H9 (cell line): ENCODE measurements around the gene OXCT2. TPM values are rescaled to one million over a fixed set of nuclear protein-coding genes. Genes with fewer than 3 reads are reported as not detected.

ENCODE experiments used
- DNase-seq: peaks from one replicate; pipeline ENCODE4 v3.0.0-alpha.2; 2017
- H2AFZ ChIP-seq: one replicate; pipeline ENCODE4 v1.6.1; 2013; ENCODE audit warnings: mild to moderate bottlenecking, low read length, control low read depth, moderate library complexity
- H2AK5ac ChIP-seq: 2 replicates; pipeline ENCODE4 v1.6.1; 2013; ENCODE audit warnings: low read length, control low read depth, mixed read lengths; ENCODE audit not compliant: insufficient read length
- H2BK120ac ChIP-seq: one replicate; pipeline ENCODE4 v1.6.1; 2013; ENCODE audit warnings: low read depth, mild to moderate bottlenecking, low read length, control low read depth, inconsistent platforms; ENCODE audit not compliant: poor library complexity, severe bottlenecking
- H2BK12ac ChIP-seq: 2 replicates; pipeline ENCODE4 v1.6.1; 2013; ENCODE audit warnings: low read length, control low read depth, mixed read lengths, low read depth; ENCODE audit not compliant: insufficient read length
- H2BK15ac ChIP-seq: 2 replicates; pipeline ENCODE4 v1.6.1; 2013; ENCODE audit warnings: low read depth, low read length, control low read depth
- H2BK20ac ChIP-seq: one replicate; pipeline ENCODE4 v1.6.1; 2013; ENCODE audit warnings: low read depth, mild to moderate bottlenecking, low read length, control low read depth, inconsistent platforms; ENCODE audit not compliant: poor library complexity, severe bottlenecking
- H2BK5ac ChIP-seq: 2 replicates; pipeline ENCODE4 v1.6.1; 2013; ENCODE audit warnings: low read length, control low read depth, mixed read lengths; ENCODE audit not compliant: insufficient read length
- H3K14ac ChIP-seq: 2 replicates; pipeline ENCODE4 v1.6.1; 2013; ENCODE audit warnings: low read length, control low read depth; ENCODE audit not compliant: insufficient read depth
- H3K18ac ChIP-seq: 2 replicates; pipeline ENCODE4 v1.6.1; 2013; ENCODE audit warnings: low read depth, mild to moderate bottlenecking, mixed read lengths, low read length, control low read depth; ENCODE audit not compliant: insufficient read length
- H3K23ac ChIP-seq: 2 replicates; pipeline ENCODE4 v1.6.1; 2013; ENCODE audit warnings: low read length, control low read depth, mixed read lengths, low read depth; ENCODE audit not compliant: insufficient read length
- H3K23me2 ChIP-seq: 2 replicates; pipeline ENCODE4 v1.6.1; 2013; ENCODE audit warnings: low read depth, mild to moderate bottlenecking, mixed read lengths, low read length, control low read depth; ENCODE audit not compliant: insufficient read length, poor library complexity, severe bottlenecking
- H3K27ac ChIP-seq: 2 replicates; pipeline ENCODE4 v1.5.1; 2013; ENCODE audit warnings: low read length, control low read depth, mixed read lengths, low read depth; ENCODE audit not compliant: insufficient read length
- H3K27me3 ChIP-seq: 2 replicates; pipeline ENCODE4 v1.6.1; 2013; ENCODE audit warnings: low read length, control low read depth, inconsistent platforms; ENCODE audit not compliant: insufficient read depth
- H3K4ac ChIP-seq: 2 replicates; pipeline ENCODE4 v1.6.1; 2013; ENCODE audit warnings: low read depth, mild to moderate bottlenecking, control low read depth, inconsistent platforms, low read length, moderate library complexity
- H3K4me1 ChIP-seq: 2 replicates; pipeline ENCODE4 v1.6.1; 2013; ENCODE audit warnings: low read length, control low read depth, inconsistent platforms; ENCODE audit not compliant: insufficient read depth
- H3K4me2 ChIP-seq: 2 replicates; pipeline ENCODE4 v1.6.1; 2013; ENCODE audit warnings: low read length, control low read depth, mixed read lengths; ENCODE audit not compliant: insufficient read length, insufficient read depth
- H3K56ac ChIP-seq: 2 replicates; pipeline ENCODE4 v1.6.1; 2013; ENCODE audit warnings: low read depth, mild to moderate bottlenecking, mixed read lengths, low read length, control low read depth; ENCODE audit not compliant: insufficient read length
- H3K79me1 ChIP-seq: 2 replicates; pipeline ENCODE4 v1.6.1; 2013; ENCODE audit warnings: low read depth, mild to moderate bottlenecking, moderate library complexity, low read length, control low read depth, inconsistent platforms; ENCODE audit not compliant: insufficient read depth, poor library complexity, severe bottlenecking
- H3K79me2 ChIP-seq: 2 replicates; pipeline ENCODE4 v1.6.1; 2013; ENCODE audit warnings: low read length, control low read depth, inconsistent platforms; ENCODE audit not compliant: insufficient read depth
- H3K9ac ChIP-seq: 2 replicates; pipeline ENCODE4 v1.6.1; 2013; ENCODE audit warnings: low read length, control low read depth, mixed read lengths; ENCODE audit not compliant: insufficient read length; ENCODE audit errors: extremely low read depth
- H3K9me3 ChIP-seq: one replicate; pipeline ENCODE4 v1.6.1; 2013; ENCODE audit warnings: low read depth, low read length, inconsistent platforms; ENCODE audit not compliant: control insufficient read depth
- H3T11ph ChIP-seq: one replicate; pipeline ENCODE4 v1.6.1; 2013; ENCODE audit warnings: mild to moderate bottlenecking, low read length, control low read depth, inconsistent platforms
- H4K20me1 ChIP-seq: one replicate; pipeline ENCODE4 v1.6.1; 2013; ENCODE audit not compliant: control insufficient read depth, insufficient read length, insufficient read depth
- H4K5ac ChIP-seq: 2 replicates; pipeline ENCODE4 v1.6.1; 2013; ENCODE audit warnings: low read depth, mild to moderate bottlenecking, mixed read lengths, low read length, control low read depth; ENCODE audit not compliant: insufficient read length
- H4K8ac ChIP-seq: replicated peaks from 2 replicates; pipeline ENCODE4 v1.6.1; 2013; ENCODE audit warnings: low read length, control low read depth, mixed read lengths, low read depth; ENCODE audit not compliant: insufficient read length
- H4K91ac ChIP-seq: 2 replicates; pipeline ENCODE4 v1.6.1; 2013; ENCODE audit warnings: low read depth, mild to moderate bottlenecking, moderate library complexity, mixed read lengths, low read length, control low read depth; ENCODE audit not compliant: insufficient read length
- H3K27ac Mint-ChIP-seq, 3 experiments: 2 replicates in 2 of 3; 3 replicates in 1 of 3; pipeline ENCODE4 v1.8.0; 2020 to 2021; ENCODE audit warnings: mixed read lengths in 3 of 3, mild to moderate bottlenecking in 1 of 3, moderate library complexity in 1 of 3
- H3K27me3 Mint-ChIP-seq: 2 replicates; pipeline ENCODE4 v1.8.0; 2021; ENCODE audit warnings: low read depth, mild to moderate bottlenecking, moderate library complexity, mixed read lengths
- H3K36me3 Mint-ChIP-seq, 3 experiments: 2 replicates in 2 of 3; 3 replicates in 1 of 3; pipeline ENCODE4 v1.8.0; 2020 to 2021; ENCODE audit warnings: low read depth in 3 of 3, mixed read lengths in 3 of 3; ENCODE audit not compliant: insufficient read depth in 1 of 3
- H3K4me1 Mint-ChIP-seq, 2 experiments: 2 replicates each; pipeline ENCODE4 v1.8.0; 2020; ENCODE audit warnings: mixed read lengths in 2 of 2
- H3K4me3 Mint-ChIP-seq, 2 experiments: 2 replicates in 1 of 2; 3 replicates in 1 of 2; pipeline ENCODE4 v1.8.0; 2020 to 2021; ENCODE audit warnings: mild to moderate bottlenecking in 2 of 2, mixed read lengths in 2 of 2, moderate library complexity in 1 of 2
- H3K9me3 Mint-ChIP-seq, 2 experiments: 2 replicates in 1 of 2; 3 replicates in 1 of 2; pipeline ENCODE4 v1.8.0; 2020; ENCODE audit warnings: mild to moderate bottlenecking in 2 of 2, mixed read lengths in 2 of 2, moderate library complexity in 1 of 2
- CTCF ChIP-seq: fragments of 200-600 bp; sonication (generic); conservative IDR thresholded peaks from 3 replicates; pipeline ENCODE4 v1.8.0; 2021; ENCODE audit warnings: antibody characterized with exemption, mild to moderate bottlenecking
- total RNA-seq: library from RNA; stranded (reverse); gene quantifications from 2 replicates; pipeline ENCODE4 v1.2.1, GENCODE V29; 2021

Gene OXCT2
- total RNA-seq, 1 experiment from 2014 or later = 3.7 TPM

DNA sequence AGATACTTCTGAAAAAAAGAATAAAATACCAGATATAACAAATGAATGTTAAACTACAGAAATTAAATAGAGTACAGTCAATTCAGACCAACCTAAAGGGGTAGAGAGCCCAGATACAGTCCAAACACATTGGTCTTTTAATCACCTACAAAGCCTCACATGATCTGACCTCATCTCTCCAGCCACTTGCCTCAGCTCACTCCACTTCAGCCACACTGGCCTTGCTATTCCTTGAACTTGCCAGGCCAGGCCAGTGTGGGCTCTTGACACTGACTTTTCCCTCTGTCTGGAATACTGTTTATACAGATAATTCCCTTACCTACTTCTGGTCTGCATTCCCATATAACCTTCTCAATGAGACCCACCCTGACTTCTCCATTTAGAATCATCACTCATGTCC is 49.5 kb downstream of the OXCT2 start:
- no peak overlapping the region for H3K14ac ChIP-seq
- H3K23me2 ChIP-seq = no peaks in the 10 kb centered on the region
- H3K27me3 ChIP-seq = peaks cover 28% of the 10 kb centered on the region
- no peak overlapping the region for H3K18ac ChIP-seq
- no peaks in the 10 kb centered on the region for H3K79me1 ChIP-seq
- H2BK15ac ChIP-seq = no peak overlapping the region
- no peaks in the 10 kb centered on the region for H3K79me2 ChIP-seq
- H3K27me3 Mint-ChIP-seq = peaks cover 95% of the 10 kb centered on the region
- no peak overlapping the region for H2BK20ac ChIP-seq
- no peak overlapping the region for H2AK5ac ChIP-seq
- no peaks in the 10 kb centered on the region for H3K36me3 Mint-ChIP-seq
- H3K4me1 Mint-ChIP-seq = no peaks in the 10 kb centered on the region
- H4K8ac ChIP-seq = no peak overlapping the region
- H3K4me3 Mint-ChIP-seq = no peak overlapping the region
- TF ChIP-seq CTCF = no peak
- H3K56ac ChIP-seq = no peak overlapping the region
- DNase-seq = no peak
- H3T11ph ChIP-seq = no peak overlapping the region
- no peak overlapping the region for H3K27ac ChIP-seq
- H4K20me1 ChIP-seq = no peaks in the 10 kb centered on the region
- no peak overlapping the region for H3K23ac ChIP-seq
- no peak overlapping the region for H2BK12ac ChIP-seq
- no peak overlapping the region for H4K5ac ChIP-seq
- no peak overlapping the region for H3K4ac ChIP-seq
- no peak overlapping the region for H2BK5ac ChIP-seq
- no peak overlapping the region for H3K9ac ChIP-seq
- H3K4me1 ChIP-seq = no peaks in the 10 kb centered on the region
- no peak overlapping the region for H2AFZ ChIP-seq
- no peak overlapping the region for H2BK120ac ChIP-seq
- no peak overlapping the region for H3K27ac Mint-ChIP-seq
- H3K9me3 ChIP-seq = no peaks in the 10 kb centered on the region
- no peak overlapping the region for H3K4me2 ChIP-seq
- no peaks in the 10 kb centered on the region; a peak in 1 of 5 replicates for H3K9me3 Mint-ChIP-seq
- no peak overlapping the region for H4K91ac ChIP-seq
